GM23248 (cell line): ENCODE data around the gene ITGB6. TPM values are rescaled to one million over a fixed set of nuclear protein-coding genes. Genes with fewer than 3 reads are reported as not detected.

Experiments
- DNase-seq: peaks from one replicate; pipeline ENCODE4 v3.0.0-alpha.2; 2015
- H2AFZ ChIP-seq: fragments of 200-600 bp; sonication (generic); 2 replicates; pipeline ENCODE4 v1.6.1; 2016; ENCODE audit warnings: antibody characterized with exemption
- H3F3A ChIP-seq: fragments of 200-600 bp; sonication (generic); 2 replicates; pipeline ENCODE4 v1.6.1; 2016; ENCODE audit warnings: mild to moderate bottlenecking, antibody characterized with exemption, mixed run types; ENCODE audit not compliant: insufficient read depth
- H3K27ac ChIP-seq: fragments of 200-600 bp; sonication (generic); 2 replicates; pipeline ENCODE4 v1.5.1; 2016; ENCODE audit warnings: mild to moderate bottlenecking
- H3K27me3 ChIP-seq: fragments of 200-600 bp; sonication (generic); replicated peaks from 2 replicates; pipeline ENCODE4 v1.6.1; 2016; ENCODE audit warnings: mild to moderate bottlenecking; ENCODE audit not compliant: insufficient read depth
- H3K36me3 ChIP-seq: fragments of 200-600 bp; sonication (generic); 2 replicates; pipeline ENCODE4 v1.6.1; 2016; ENCODE audit warnings: low read depth, mild to moderate bottlenecking
- H3K4me1 ChIP-seq: fragments of 200-600 bp; sonication (generic); 2 replicates; pipeline ENCODE4 v1.6.1; 2016; ENCODE audit warnings: mild to moderate bottlenecking; ENCODE audit not compliant: insufficient read depth
- H3K4me2 ChIP-seq: fragments of 200-600 bp; sonication (generic); one replicate; pipeline ENCODE4 v1.6.1; 2016; ENCODE audit warnings: mild to moderate bottlenecking; ENCODE audit not compliant: unreplicated experiment
- H3K4me3 ChIP-seq: fragments of 200-600 bp; sonication (generic); 2 replicates; pipeline ENCODE4 v1.5.1; 2016; ENCODE audit warnings: mild to moderate bottlenecking
- H3K79me2 ChIP-seq: fragments of 200-600 bp; sonication (generic); 2 replicates; pipeline ENCODE4 v1.6.1; 2016; ENCODE audit warnings: mild to moderate bottlenecking; ENCODE audit not compliant: insufficient read depth
- H3K9ac ChIP-seq: fragments of 200-600 bp; sonication (generic); 2 replicates; pipeline ENCODE4 v1.6.1; 2016; ENCODE audit warnings: mild to moderate bottlenecking
- H3K9me2 ChIP-seq: fragments of 200-600 bp; sonication (generic); 2 replicates; pipeline ENCODE4 v1.6.1; 2016; ENCODE audit warnings: mixed run types, mild to moderate bottlenecking, moderate library complexity; ENCODE audit not compliant: insufficient read depth
- H3K9me3 ChIP-seq: fragments of 200-600 bp; sonication (generic); one replicate; pipeline ENCODE4 v1.6.1; 2017; ENCODE audit warnings: low read depth
- H4K20me1 ChIP-seq: fragments of 200-600 bp; sonication (generic); 2 replicates; pipeline ENCODE4 v1.6.0; 2016; ENCODE audit not compliant: insufficient read depth
- EZH2 ChIP-seq: fragments of 200-600 bp; sonication (generic); IDR thresholded peaks from 2 replicates; pipeline ENCODE4 v1.6.1; 2018; ENCODE audit warnings: antibody characterized with exemption, mild to moderate bottlenecking; ENCODE audit not compliant: insufficient read depth, poor library complexity, severe bottlenecking
- EZH2phosphoT487 ChIP-seq: fragments of 200-600 bp; sonication (generic); IDR thresholded peaks from 2 replicates; pipeline ENCODE4 v1.6.1; 2018; ENCODE audit warnings: antibody characterized with exemption, moderate library complexity, mild to moderate bottlenecking, low read depth; ENCODE audit not compliant: insufficient read depth
- WGBS, 2 experiments: methylation state at CpG; one replicate each; pipeline ENCODE4 v1.1.6; 2015 to 2017; ENCODE audit warnings: low lambda C conversion rate in 2 of 2, low coverage in 1 of 2; ENCODE audit errors: missing lambda C conversion rate in 2 of 2; 5-methylcytosine and 5-hydroxymethylcytosine counted together
- in situ Hi-C: fragments of 300-500 bp; cut with MboI; formaldehyde crosslinking; loops from 2 replicates; pipeline ENCODE4 v1.15.0; 2020
- polyA plus RNA-seq: library from polyadenylated mRNA; unstranded; fragments of >200 nt; fragmentation: Nextera tagmentation; extraction: Ambion mirVana; gene quantifications from 2 replicates; pipeline ENCODE4 v1.2.1, GENCODE V29; 2016
- total RNA-seq: library from RNA; depleted of rRNA; stranded (reverse); fragments of >200 nt; shearing (Covaris generic); gene quantifications from 2 replicates; pipeline ENCODE4 v1.2.3, GENCODE V29; 2014

The ITGB6 gene
- total and polyA plus RNA-seq, 2 experiments from 2014 or later: 0.05 TPM; not detected in 1

DNA sequence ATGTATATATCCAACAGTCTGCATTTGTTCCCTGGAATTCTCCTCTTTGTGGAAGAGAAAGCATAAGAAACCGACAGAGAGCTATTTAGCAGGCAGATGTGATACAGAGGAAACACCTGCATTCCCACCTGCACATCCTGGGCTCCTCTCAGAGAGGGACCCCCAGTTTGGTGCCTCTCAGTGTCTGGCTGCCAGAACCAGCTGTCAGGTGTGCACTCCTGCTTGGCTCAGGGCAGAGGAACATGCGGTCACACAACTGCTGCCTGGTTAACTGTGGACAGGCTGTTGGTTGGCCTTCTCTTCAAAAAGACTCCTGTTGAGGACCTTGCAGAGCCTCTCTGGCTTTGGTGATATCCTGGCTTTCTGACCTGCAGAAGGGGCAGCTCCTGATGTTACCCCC is 54.6 kb downstream of the ITGB6 start:
- in situ Hi-C loops: no loop called here
- Histone ChIP-seq H4K20me1 (no peaks in the 10 kb centered on the region), H3K4me3 (no peak overlapping the region), H3K4me2 (no peak overlapping the region), H3F3A (0 out of 2 replicates have a peak, but pooled peaks cover 7% of the 10 kb centered on the region), H3K9ac (no peak overlapping the region), H3K4me1 (peaks cover 4% of the 10 kb centered on the region), H3K36me3 (no peaks in the 10 kb centered on the region), H3K9me3 (no peaks in the 10 kb centered on the region), H3K27ac (no peak overlapping the region), H3K27me3 (no peaks in the 10 kb centered on the region), H3K79me2 (no peaks in the 10 kb centered on the region), H3K9me2 (no peaks in the 10 kb centered on the region), H2AFZ (no peak overlapping the region)
- no peak for DNase-seq
- 82% methylated on average over 2 of the region's 2 CpGs for WGBS, 2 experiments
- TF ChIP-seq EZH2: no peak
- no peak for TF ChIP-seq EZH2phosphoT487

- Histone ChIP-seq H3F3A (peaks cover 17% of the 10 kb centered on the region; the same call in 1 of the 2 replicates), H4K20me1 (no peaks in the 10 kb centered on the region), H3K9ac (no peak overlapping the region), H3K4me2 (no peak overlapping the region), H3K4me1 (peaks cover 12% of the 10 kb centered on the region), H3K79me2 (no peaks in the 10 kb centered on the region), H3K4me3 (no peak overlapping the region), H3K27me3 (no peaks in the 10 kb centered on the region), H3K9me2 (no peaks in the 10 kb centered on the region), H3K36me3 (no peaks in the 10 kb centered on the region), H3K9me3 (no peaks in the 10 kb centered on the region), H2AFZ (no peak overlapping the region), H3K27ac (no peak overlapping the region)
- 77 to 78% methylated on average over 9 of the region's 9 CpGs for WGBS, 2 experiments
- DNase-seq: no peak
- TF ChIP-seq EZH2: no peak
- no peak for TF ChIP-seq EZH2phosphoT487
- in situ Hi-C loops: no loop called here
Observed at GRCh38 chr2:160144280-160144990, 55.6 kb downstream of the ITGB6 start.

DNA sequence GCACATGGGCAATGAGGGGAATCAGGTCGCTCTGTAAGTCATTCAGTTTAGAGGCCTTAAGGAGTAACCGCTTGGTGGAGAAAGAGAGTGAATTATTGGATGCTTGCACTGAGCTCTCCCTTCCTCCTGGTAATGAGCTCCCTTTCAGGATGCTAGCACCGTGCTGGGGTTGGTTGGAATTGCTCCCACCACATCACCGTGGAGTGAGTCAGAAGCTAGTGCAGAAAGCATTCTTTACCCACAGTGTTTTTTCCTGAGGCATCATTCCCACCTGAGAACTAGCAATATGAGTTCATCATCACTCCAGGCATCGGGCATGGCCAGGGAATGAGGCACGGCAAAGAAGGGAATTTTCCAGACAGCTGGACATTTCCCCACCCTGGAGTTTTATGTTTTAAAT is 57.6 kb downstream of the ITGB6 start:
- in situ Hi-C loops: no loop called here
- peaks cover 12% of the 10 kb centered on the region for H3K4me1 ChIP-seq
- no peak overlapping the region for H3K9ac ChIP-seq
- no peaks in the 10 kb centered on the region for H3K36me3 ChIP-seq
- H3K4me2 ChIP-seq: no peak overlapping the region
- TF ChIP-seq EZH2 (no peak), EZH2phosphoT487 (no peak)
- no peaks in the 10 kb centered on the region for H3K27me3 ChIP-seq
- DNase-seq: no peak
- H3K79me2 ChIP-seq: no peaks in the 10 kb centered on the region
- H4K20me1 ChIP-seq: no peaks in the 10 kb centered on the region
- no peak overlapping the region for H3K27ac ChIP-seq
- H3F3A ChIP-seq: peaks cover 18% of the 10 kb centered on the region; the same call in 1 of the 2 replicates
- WGBS, 2 experiments: 78 to 81% methylated on average over 6 of the region's 6 CpGs
- H3K4me3 ChIP-seq: no peak overlapping the region
- H3K9me2 ChIP-seq: no peaks in the 10 kb centered on the region
- H2AFZ ChIP-seq: no peak overlapping the region
- no peaks in the 10 kb centered on the region for H3K9me3 ChIP-seq

- no peak overlapping the region for H3K27ac ChIP-seq
- H3K4me1 ChIP-seq: peaks cover 12% of the 10 kb centered on the region
- H2AFZ ChIP-seq: no peak overlapping the region
- H3K4me3 ChIP-seq: no peak overlapping the region
- H4K20me1 ChIP-seq: no peaks in the 10 kb centered on the region
- in situ Hi-C loops: no loop called here
- no peak overlapping the region for H3K4me2 ChIP-seq
- H3K9ac ChIP-seq: no peak overlapping the region
- no peaks in the 10 kb centered on the region for H3K36me3 ChIP-seq
- H3K27me3 ChIP-seq: no peaks in the 10 kb centered on the region
- no peaks in the 10 kb centered on the region for H3K9me2 ChIP-seq
- H3K9me3 ChIP-seq: no peaks in the 10 kb centered on the region
- no peak for TF ChIP-seq EZH2phosphoT487
- no peak for TF ChIP-seq EZH2
- H3F3A ChIP-seq: peaks cover 18% of the 10 kb centered on the region; the same call in 1 of the 2 replicates
- no peaks in the 10 kb centered on the region for H3K79me2 ChIP-seq
- DNase-seq: no peak
- WGBS, 2 experiments: 97 to 100% methylated on average over 3 of the region's 3 CpGs
Observed at GRCh38 chr2:160141912-160142311, 58.2 kb downstream of the ITGB6 start.
